Nucleus accumbens (tissue), 56 donors: ENCODE results near the gene AGBL2.
A peak's percentile ranks its signal among the peaks of the same experiment; 100 is the strongest.
"Not testable (repeated sequence)": the region's sequence is repeated elsewhere in the genome, so short reads cannot be mapped to it uniquely, and the experiment has no call there.

Experiments used
- DNase-seq, 56 donors: peaks; one replicate each; lab custom pipeline; 2025; lab: John Stamatoyannopoulos, UW

Gene AGBL2

GRCh38 chr11:47715082-47715669 lies at the start of gene AGBL2:
AGBL2 (minus strand) TSS chr11:47715369; CDS start chr11:47714650, 719 bp downstream.
- peak in 52 of 56 donors; percentile 4 to 78 (median 48) for DNase-seq

GRCh38 chr11:47759291-47759690 lies 44.1 kb upstream of the AGBL2 start:
- not testable (repeated sequence) for DNase-seq

- DNase-seq: no peak
Measured at GRCh38 chr11:47756208-47756607, 41.0 kb upstream of the AGBL2 start.

- DNase-seq: no peak
Measured at GRCh38 chr11:47750725-47751124, 35.6 kb upstream of the AGBL2 start.

- not testable (repeated sequence) for DNase-seq
Measured at GRCh38 chr11:47742494-47742893, 27.3 kb upstream of the AGBL2 start.

- DNase-seq: not testable (repeated sequence)
Measured at GRCh38 chr11:47737817-47738216, 22.6 kb upstream of the AGBL2 start.

- DNase-seq: no peak
Measured at GRCh38 chr11:47732271-47732670, 17.1 kb upstream of the AGBL2 start.

- DNase-seq: peak in 1 of 56 donors; percentile 1
Measured at GRCh38 chr11:47731475-47731874, 16.3 kb upstream of the AGBL2 start.

GRCh38 chr11:47726878-47727514 lies 11.8 kb upstream of the AGBL2 start:
- DNase-seq: no peak

GRCh38 chr11:47726118-47726442 lies 10.9 kb upstream of the AGBL2 start:
- DNase-seq: no peak

- no peak for DNase-seq
Measured at GRCh38 chr11:47725442-47726117, 10.4 kb upstream of the AGBL2 start.

GRCh38 chr11:47724041-47724729 lies 9.0 kb upstream of the AGBL2 start:
- no peak for DNase-seq

GRCh38 chr11:47723041-47723440 lies 7.9 kb upstream of the AGBL2 start:
- DNase-seq: no peak

GRCh38 chr11:47720651-47721050 lies 5.5 kb upstream of the AGBL2 start:
- DNase-seq: no peak

GRCh38 chr11:47716692-47717091 lies 1.5 kb upstream of the AGBL2 start:
- no peak for DNase-seq

- DNase-seq: peak in 8 of 56 donors; percentile 6 to 55 (median 42)
Measured at GRCh38 chr11:47714554-47715081, 551 bp downstream of the AGBL2 start.

GRCh38 chr11:47711816-47712215 lies 3.4 kb downstream of the AGBL2 start:
- DNase-seq: no peak

- no peak for DNase-seq
Measured at GRCh38 chr11:47711225-47711624, 3.9 kb downstream of the AGBL2 start.

GRCh38 chr11:47707275-47707786 lies 7.8 kb downstream of the AGBL2 start:
- not testable (repeated sequence) for DNase-seq

- DNase-seq: no peak
Measured at GRCh38 chr11:47705721-47706120, 9.4 kb downstream of the AGBL2 start.

- peak in 7 of 56 donors; percentile 4 to 53 (median 14) for DNase-seq
Measured at GRCh38 chr11:47691979-47692378, 23.2 kb downstream of the AGBL2 start.
